ENCODE data around the gene MFNG.

DNA sequence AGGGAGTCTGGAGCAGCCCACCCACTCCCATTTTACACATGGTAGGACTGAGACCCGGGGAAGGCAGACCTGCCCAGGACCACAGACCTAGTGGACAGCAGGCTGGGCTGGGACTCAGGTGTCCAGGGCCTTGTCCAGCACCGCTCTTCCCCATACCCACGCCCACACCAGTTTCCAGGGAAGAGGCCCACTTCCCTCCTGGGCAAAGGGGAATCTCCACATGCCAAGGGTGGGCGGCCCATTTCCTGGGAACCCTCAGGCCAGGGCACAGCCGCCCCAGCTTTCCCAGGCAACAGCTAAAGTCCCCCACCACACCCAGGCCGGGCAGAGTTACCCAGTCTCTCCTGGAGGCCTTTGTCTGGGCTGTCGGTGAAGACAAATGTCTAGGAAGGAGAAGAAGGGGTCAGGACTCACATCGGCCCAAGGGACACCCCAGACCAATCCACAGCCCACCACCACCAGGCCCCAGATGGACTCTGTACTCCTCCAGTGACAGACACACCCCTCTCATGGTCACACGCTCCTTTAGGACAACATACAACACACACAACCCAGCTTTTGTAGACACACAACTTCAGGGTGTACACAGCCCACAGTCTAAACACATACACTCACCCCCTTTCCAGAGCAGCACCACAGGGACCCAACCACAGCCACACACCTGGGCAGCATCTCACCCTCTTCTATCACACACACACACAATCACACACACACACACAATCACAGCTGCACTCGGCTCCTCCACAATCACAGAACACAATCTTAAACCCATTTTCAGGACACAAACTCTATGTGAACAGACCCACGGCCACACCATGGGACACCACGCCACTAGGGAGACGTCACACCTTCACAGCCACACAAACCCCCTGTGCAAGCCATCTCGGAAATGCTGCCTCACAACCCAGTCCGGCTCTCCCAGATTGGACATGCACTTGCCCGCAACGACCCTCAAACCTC is 5.5 kb downstream of the MFNG start:
- TF ChIP-seq, protein P1, sequence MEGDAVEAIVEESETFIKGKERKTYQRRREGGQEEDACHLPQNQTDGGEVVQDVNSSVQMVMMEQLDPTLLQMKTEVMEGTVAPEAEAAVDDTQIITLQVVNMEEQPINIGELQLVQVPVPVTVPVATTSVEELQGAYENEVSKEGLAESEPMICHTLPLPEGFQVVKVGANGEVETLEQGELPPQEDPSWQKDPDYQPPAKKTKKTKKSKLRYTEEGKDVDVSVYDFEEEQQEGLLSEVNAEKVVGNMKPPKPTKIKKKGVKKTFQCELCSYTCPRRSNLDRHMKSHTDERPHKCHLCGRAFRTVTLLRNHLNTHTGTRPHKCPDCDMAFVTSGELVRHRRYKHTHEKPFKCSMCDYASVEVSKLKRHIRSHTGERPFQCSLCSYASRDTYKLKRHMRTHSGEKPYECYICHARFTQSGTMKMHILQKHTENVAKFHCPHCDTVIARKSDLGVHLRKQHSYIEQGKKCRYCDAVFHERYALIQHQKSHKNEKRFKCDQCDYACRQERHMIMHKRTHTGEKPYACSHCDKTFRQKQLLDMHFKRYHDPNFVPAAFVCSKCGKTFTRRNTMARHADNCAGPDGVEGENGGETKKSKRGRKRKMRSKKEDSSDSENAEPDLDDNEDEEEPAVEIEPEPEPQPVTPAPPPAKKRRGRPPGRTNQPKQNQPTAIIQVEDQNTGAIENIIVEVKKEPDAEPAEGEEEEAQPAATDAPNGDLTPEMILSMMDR (IDR thresholded peaks at IDR 0.05): no peak
- TF ChIP-seq POLR2A (IDR thresholded peaks at IDR 0.05): no peak

Measured in prostate gland (tissue), 2 donors.